CD4-positive, alpha-beta T cell (primary cell): ENCODE data around the gene NFU1. TPM values are rescaled to one million over a fixed set of nuclear protein-coding genes. Genes with fewer than 3 reads are reported as not detected.

Experiments used
- ATAC-seq: fragments of 200-7000 bp; cut with Tn5 transposase; one replicate; pipeline ENCODE4 v1.10.0; 2022; ENCODE audit warnings: mild to moderate bottlenecking; ENCODE audit not compliant: poor library complexity
- CTCF ChIA-PET: fragments of 350-600 bp; sonication (Branson Sonifier 250); formaldehyde crosslinking; loops from one replicate; lab custom pipeline; 2021; ENCODE audit warnings: antibody characterized with exemption, inconsistent platforms; lab: Charles Lee
- POLR2A ChIA-PET: fragments of 350-600 bp; sonication (Branson Sonifier 250); formaldehyde crosslinking; loops from one replicate; lab custom pipeline; 2021; ENCODE audit warnings: antibody characterized with exemption, inconsistent platforms; lab: Charles Lee
- DNase-seq, 14 experiments: peaks; one replicate each; pipeline ENCODE4 v3.0.0-alpha.2; 2013 to 2020; ENCODE audit warnings: mixed read lengths in 2 of 14
- H3K27ac ChIP-seq, 2 donors: one replicate each; pipeline versions ENCODE4 v1.5.1 to v1.7.0; 2013; ENCODE audit warnings: low read length in 2 of 2, low read depth in 1 of 2, mild to moderate bottlenecking in 1 of 2
- H3K27me3 ChIP-seq, 2 experiments: 1 replicate in 1 of 2; 2 replicates in 1 of 2; pipeline versions ENCODE4 v1.6.1 to v1.7.0; 2013; ENCODE audit warnings: low read length in 2 of 2, control low read depth in 1 of 2, mild to moderate bottlenecking in 1 of 2, moderate library complexity in 1 of 2; ENCODE audit not compliant: insufficient read depth in 2 of 2, control insufficient read depth in 1 of 2
- H3K36me3 ChIP-seq: one replicate; pipeline ENCODE4 v1.6.1; 2013; ENCODE audit warnings: low read length, control low read depth; ENCODE audit not compliant: insufficient read depth
- H3K4me1 ChIP-seq: one replicate; pipeline ENCODE4 v1.6.1; 2013; ENCODE audit warnings: low read length, control low read depth; ENCODE audit not compliant: insufficient read depth
- H3K4me3 ChIP-seq: one replicate; pipeline ENCODE4 v1.5.1; 2013; ENCODE audit warnings: mild to moderate bottlenecking, low read length, moderate library complexity
- H3K9me3 ChIP-seq, 2 experiments: 1 replicate in 1 of 2; 2 replicates in 1 of 2; pipeline versions ENCODE4 v1.6.1 to v1.7.0; 2013; ENCODE audit warnings: low read length in 2 of 2, mild to moderate bottlenecking in 2 of 2, control low read depth in 1 of 2, moderate library complexity in 1 of 2; ENCODE audit not compliant: control insufficient read depth in 1 of 2, insufficient read depth in 1 of 2
- H3K27ac Mint-ChIP-seq: one replicate; pipeline ENCODE4 v1.8.0; 2020; ENCODE audit warnings: mixed read lengths
- H3K27me3 Mint-ChIP-seq: one replicate; pipeline ENCODE4 v1.8.0; 2021; ENCODE audit warnings: mixed read lengths
- H3K36me3 Mint-ChIP-seq: one replicate; pipeline ENCODE4 v1.8.0; 2021; ENCODE audit warnings: low read depth, mixed read lengths
- H3K4me1 Mint-ChIP-seq: one replicate; pipeline ENCODE4 v1.8.0; 2021; ENCODE audit warnings: low read depth, mixed read lengths
- H3K4me3 Mint-ChIP-seq: one replicate; pipeline ENCODE4 v1.8.0; 2020; ENCODE audit warnings: mild to moderate bottlenecking, mixed read lengths
- H3K9me3 Mint-ChIP-seq: one replicate; pipeline ENCODE4 v1.8.0; 2020; ENCODE audit warnings: mixed read lengths
- intact Hi-C, 2 experiments: fragments of 100-400 bp; cut with DNase I in 1 of 2; cut with micrococcal nuclease in 1 of 2; formaldehyde crosslinking; loops; one replicate each; pipeline versions ENCODE4 v1.15.1 to v1.9.0; 2023 to 2025; cut with DNase I, micrococcal nuclease
- total RNA-seq, 174 experiments: library from RNA in 2 of 174; stranded (reverse) in 2 of 174; gene quantifications; one replicate each; pipeline ENCODE4 v1.2.3 and lab custom pipeline; 2021 to 2026
- TF ChIP-seq, protein P1 (sequence below): fragments of 200-600 bp; IDR thresholded peaks from one replicate; pipeline ENCODE4 v1.8.0; 2022; ENCODE audit warnings: antibody characterized with exemption, mild to moderate bottlenecking

The NFU1 gene
- total RNA-seq, 2 experiments from 2014 or later, result 18.5 to 22.2 TPM

GRCh38 chr2:69434753-69435152, 2.5 kb downstream of the NFU1 start:
- ATAC-seq (no peak), DNase-seq (no peak)
- Histone ChIP-seq H3K4me3 (no peak overlapping the region), H3K27me3 (no peaks in the 10 kb centered on the region), H3K27ac (no peak overlapping the region), H3K4me1 (peaks cover 19% of the 10 kb centered on the region), H3K9me3 (no peaks in the 10 kb centered on the region), H3K36me3 (peaks cover 23% of the 10 kb centered on the region)
- Mint-ChIP-seq H3K4me3 (peak overlapping the region; percentile 72), H3K9me3 (peaks cover 2% of the 10 kb centered on the region), H3K27me3 (no peaks in the 10 kb centered on the region), H3K4me1 (peaks cover 47% of the 10 kb centered on the region), H3K27ac (peak overlapping the region; percentile 64), H3K36me3 (peaks cover 36% of the 10 kb centered on the region)
- ChIA-PET CTCF (no interaction called here), POLR2A (no interaction called here)
- TF ChIP-seq, protein P1, sequence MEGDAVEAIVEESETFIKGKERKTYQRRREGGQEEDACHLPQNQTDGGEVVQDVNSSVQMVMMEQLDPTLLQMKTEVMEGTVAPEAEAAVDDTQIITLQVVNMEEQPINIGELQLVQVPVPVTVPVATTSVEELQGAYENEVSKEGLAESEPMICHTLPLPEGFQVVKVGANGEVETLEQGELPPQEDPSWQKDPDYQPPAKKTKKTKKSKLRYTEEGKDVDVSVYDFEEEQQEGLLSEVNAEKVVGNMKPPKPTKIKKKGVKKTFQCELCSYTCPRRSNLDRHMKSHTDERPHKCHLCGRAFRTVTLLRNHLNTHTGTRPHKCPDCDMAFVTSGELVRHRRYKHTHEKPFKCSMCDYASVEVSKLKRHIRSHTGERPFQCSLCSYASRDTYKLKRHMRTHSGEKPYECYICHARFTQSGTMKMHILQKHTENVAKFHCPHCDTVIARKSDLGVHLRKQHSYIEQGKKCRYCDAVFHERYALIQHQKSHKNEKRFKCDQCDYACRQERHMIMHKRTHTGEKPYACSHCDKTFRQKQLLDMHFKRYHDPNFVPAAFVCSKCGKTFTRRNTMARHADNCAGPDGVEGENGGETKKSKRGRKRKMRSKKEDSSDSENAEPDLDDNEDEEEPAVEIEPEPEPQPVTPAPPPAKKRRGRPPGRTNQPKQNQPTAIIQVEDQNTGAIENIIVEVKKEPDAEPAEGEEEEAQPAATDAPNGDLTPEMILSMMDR, result no peak
- intact Hi-C loops, result loop anchor here (5.0 kb wide), 3 partner anchors 138 to 278 kb away; partner anchors contain the start of gene AAK1 (in 1 of the 2)

- H3K27me3 ChIP-seq, result no peaks in the 10 kb centered on the region
- intact Hi-C loops, result no loop called here
- ChIA-PET CTCF (interaction anchor here (0.6 kb wide), 1 partner anchor 22 kb away, joined by 3 read pairs; no protein-coding TSS in a partner anchor), POLR2A (interaction anchor here (2.0 kb wide), 1 partner anchor 8 kb away, joined by 6 read pairs; the partner anchor contains the start of gene NFU1)
- H3K36me3 Mint-ChIP-seq, result peaks cover 37% of the 10 kb centered on the region
- TF ChIP-seq, protein P1, result no peak
- H3K4me1 ChIP-seq, result no peaks in the 10 kb centered on the region
- H3K4me3 Mint-ChIP-seq, result no peak overlapping the region
- H3K9me3 ChIP-seq, result no peaks in the 10 kb centered on the region
- no peak overlapping the region for H3K4me3 ChIP-seq
- no peak overlapping the region for H3K27ac Mint-ChIP-seq
- DNase-seq (no peak), ATAC-seq (no peak)
- no peaks in the 10 kb centered on the region for H3K9me3 Mint-ChIP-seq
- peaks cover 7% of the 10 kb centered on the region for H3K4me1 Mint-ChIP-seq
- no peaks in the 10 kb centered on the region for H3K27me3 Mint-ChIP-seq
- no peak overlapping the region for H3K27ac ChIP-seq
- peaks cover 45% of the 10 kb centered on the region for H3K36me3 ChIP-seq
Measured at GRCh38 chr2:69429491-69430183, 7.6 kb downstream of the NFU1 start.

DNA sequence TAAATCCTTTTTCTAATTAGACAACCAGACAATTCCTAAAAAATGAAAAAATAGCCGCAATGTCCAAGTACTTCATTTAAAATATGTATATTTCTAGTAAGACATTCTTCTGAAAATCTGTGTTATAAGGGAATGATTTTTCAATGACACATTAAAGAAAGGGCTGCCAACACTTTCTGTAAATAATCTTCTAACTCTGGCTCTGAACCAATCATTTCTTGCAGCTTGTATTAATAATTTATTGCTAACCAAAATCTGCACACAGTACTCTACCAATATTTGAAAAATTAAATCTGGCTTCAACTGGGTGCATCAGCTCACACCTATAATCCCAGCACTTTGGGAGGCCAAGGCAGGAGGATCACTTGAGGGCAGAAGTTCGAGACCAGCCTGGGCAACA, 8.3 kb downstream of the NFU1 start:
- H3K27ac ChIP-seq, result no peak overlapping the region
- Mint-ChIP-seq H3K9me3 (no peaks in the 10 kb centered on the region), H3K4me3 (no peak overlapping the region), H3K27me3 (no peaks in the 10 kb centered on the region), H3K36me3 (peaks cover 37% of the 10 kb centered on the region), H3K27ac (no peak overlapping the region), H3K4me1 (peaks cover 4% of the 10 kb centered on the region)
- ChIA-PET POLR2A (interaction anchor here (0.6 to 2.0 kb wide), 2 partner anchors 9 to 780 kb away, joined by 4 to 6 read pairs; partner anchors contain the start of gene NFU1), CTCF (interaction anchor here (0.6 kb wide), 1 partner anchor 22 kb away, joined by 3 read pairs; no protein-coding TSS in a partner anchor)
- H3K27me3 ChIP-seq, result no peaks in the 10 kb centered on the region
- TF ChIP-seq, protein P1, result no peak
- no peaks in the 10 kb centered on the region for H3K9me3 ChIP-seq
- intact Hi-C loops, result no loop called here
- ATAC-seq (no peak), DNase-seq (no peak)
- peaks cover 49% of the 10 kb centered on the region for H3K36me3 ChIP-seq
- no peaks in the 10 kb centered on the region for H3K4me1 ChIP-seq
- no peak overlapping the region for H3K4me3 ChIP-seq
